Liver (tissue), 3 donors: ENCODE measurements around the gene LRMDA.

Source experiments
- GABPA ChIP-seq, 2 donors: IDR thresholded peaks in 1 of 2; conservative IDR thresholded peaks in 1 of 2; 2 replicates each; pipeline ENCODE4 v1.6.1; 2016; ENCODE audit warnings: antibody characterized with exemption in 2 of 2, mild to moderate bottlenecking in 1 of 2, moderate library complexity in 1 of 2
- RAD21 ChIP-seq, 2 donors: IDR thresholded peaks; 2 replicates each; pipeline ENCODE4 v1.6.1; 2016; ENCODE audit warnings: antibody characterized with exemption in 2 of 2, mild to moderate bottlenecking in 2 of 2
- TAF1 ChIP-seq: conservative IDR thresholded peaks from 2 replicates; pipeline ENCODE4 v1.6.1; 2016; ENCODE audit warnings: antibody characterized with exemption, mild to moderate bottlenecking
- TF ChIP-seq, protein P1 (sequence below): fragments of 150-350 bp; IDR thresholded peaks from 2 replicates; pipeline ENCODE4 v1.5.1; 2017; ENCODE audit warnings: improper control_type of control experiment, low read depth, low read length; ENCODE audit not compliant: missing input control
- TF ChIP-seq, protein P2 (sequence below): IDR thresholded peaks from 2 replicates; pipeline ENCODE4 v1.6.1; 2016; ENCODE audit warnings: antibody characterized with exemption
- donor health status: healthy.
- donor health status: healthy.

DNA sequence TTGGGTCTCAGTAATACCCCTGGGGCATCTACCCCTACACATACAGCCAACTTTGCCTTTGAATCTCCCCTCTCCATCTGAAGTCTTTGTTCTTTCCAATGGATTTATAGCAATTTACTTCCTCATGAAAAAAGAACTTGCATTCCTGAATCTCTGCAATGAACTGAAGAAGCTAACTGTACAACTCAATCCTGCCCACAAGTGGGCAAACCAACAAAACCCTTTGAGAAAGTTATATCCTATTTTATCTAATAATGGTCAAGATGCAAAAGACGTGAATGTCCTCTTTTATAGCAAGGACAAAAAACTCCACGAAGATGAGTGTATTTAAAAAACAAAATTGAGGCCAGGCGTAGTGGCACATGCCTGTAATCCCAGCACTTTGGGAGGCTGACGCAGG, 991.3 kb downstream of the LRMDA start:
- TF ChIP-seq, protein P1, sequence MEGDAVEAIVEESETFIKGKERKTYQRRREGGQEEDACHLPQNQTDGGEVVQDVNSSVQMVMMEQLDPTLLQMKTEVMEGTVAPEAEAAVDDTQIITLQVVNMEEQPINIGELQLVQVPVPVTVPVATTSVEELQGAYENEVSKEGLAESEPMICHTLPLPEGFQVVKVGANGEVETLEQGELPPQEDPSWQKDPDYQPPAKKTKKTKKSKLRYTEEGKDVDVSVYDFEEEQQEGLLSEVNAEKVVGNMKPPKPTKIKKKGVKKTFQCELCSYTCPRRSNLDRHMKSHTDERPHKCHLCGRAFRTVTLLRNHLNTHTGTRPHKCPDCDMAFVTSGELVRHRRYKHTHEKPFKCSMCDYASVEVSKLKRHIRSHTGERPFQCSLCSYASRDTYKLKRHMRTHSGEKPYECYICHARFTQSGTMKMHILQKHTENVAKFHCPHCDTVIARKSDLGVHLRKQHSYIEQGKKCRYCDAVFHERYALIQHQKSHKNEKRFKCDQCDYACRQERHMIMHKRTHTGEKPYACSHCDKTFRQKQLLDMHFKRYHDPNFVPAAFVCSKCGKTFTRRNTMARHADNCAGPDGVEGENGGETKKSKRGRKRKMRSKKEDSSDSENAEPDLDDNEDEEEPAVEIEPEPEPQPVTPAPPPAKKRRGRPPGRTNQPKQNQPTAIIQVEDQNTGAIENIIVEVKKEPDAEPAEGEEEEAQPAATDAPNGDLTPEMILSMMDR: no peak
- TF ChIP-seq RAD21 (IDR thresholded peaks at IDR 0.05) (peak; percentile 13 to 30), TAF1 (no peak), GABPA (IDR thresholded peaks at IDR 0.05 in 1 of 2, conservative IDR thresholded peaks at IDR 0.05 in 1 of 2) (no peak)
- TF ChIP-seq, protein P2, sequence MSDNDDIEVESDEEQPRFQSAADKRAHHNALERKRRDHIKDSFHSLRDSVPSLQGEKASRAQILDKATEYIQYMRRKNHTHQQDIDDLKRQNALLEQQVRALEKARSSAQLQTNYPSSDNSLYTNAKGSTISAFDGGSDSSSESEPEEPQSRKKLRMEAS: no peak
